ENCODE results near the gene FEN1. TPM values are rescaled to one million over a fixed set of nuclear protein-coding genes. Genes with fewer than 3 reads are reported as not detected.

The FEN1 gene
- total and polyA plus RNA-seq, 2 of the 13 experiments (the other 11 are each of a cell fraction or from before 2014, with no cell fraction given): 12.4 to 102 TPM

GRCh38 chr11:61828629-61829407, 36.1 kb downstream of the FEN1 start (continued):
- no peak for TF ChIP-seq ZBTB34 (CRISPR knock-in tag; IDR thresholded peaks at IDR 0.05)
- TF ChIP-seq, protein P1, sequence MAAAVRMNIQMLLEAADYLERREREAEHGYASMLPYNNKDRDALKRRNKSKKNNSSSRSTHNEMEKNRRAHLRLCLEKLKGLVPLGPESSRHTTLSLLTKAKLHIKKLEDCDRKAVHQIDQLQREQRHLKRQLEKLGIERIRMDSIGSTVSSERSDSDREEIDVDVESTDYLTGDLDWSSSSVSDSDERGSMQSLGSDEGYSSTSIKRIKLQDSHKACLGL (CRISPR knock-in tag; IDR thresholded peaks at IDR 0.05): no peak
- no peak for TF ChIP-seq ZNF589 (CRISPR knock-in tag; conservative IDR thresholded peaks at IDR 0.05)
- no peak for TF ChIP-seq KLF15 (CRISPR knock-in tag; IDR thresholded peaks at IDR 0.05; ENCODE audit: borderline replicate concordance)
- no peak; the same call in 1 of the 2 replicates for TF ChIP-seq CBFB (CRISPR knock-in tag; IDR thresholded peaks at IDR 0.05)
- no peak for TF ChIP-seq HMG20B (CRISPR knock-in tag; conservative IDR thresholded peaks at IDR 0.05)
- no peak for TF ChIP-seq ZNF253 (CRISPR knock-in tag; IDR thresholded peaks at IDR 0.05; ENCODE audit: borderline replicate concordance)
- TF ChIP-seq ZNF570 (CRISPR knock-in tag; IDR thresholded peaks at IDR 0.05; ENCODE audit: borderline replicate concordance): no peak
- TF ChIP-seq CREM (IDR thresholded peaks at IDR 0.05): no peak
- TF ChIP-seq CREM (CRISPR knock-in tag; IDR thresholded peaks at IDR 0.05): no peak
- no peak for TF ChIP-seq ZNF609 (CRISPR knock-in tag; IDR thresholded peaks at IDR 0.05; ENCODE audit: borderline replicate concordance)
- 0 out of 2 replicates have a peak, but pooled peaks have one; percentile 16 for TF ChIP-seq ZNF350 (CRISPR knock-in tag; IDR thresholded peaks at IDR 0.05; ENCODE audit: borderline replicate concordance, low read depth)
- no peak for TF ChIP-seq PLRG1 (conservative IDR thresholded peaks at IDR 0.05)
- peak; percentile 78 for TF ChIP-seq UBTF (CRISPR knock-in tag; IDR thresholded peaks at IDR 0.05)
- no peak for TF ChIP-seq ZNF121 (CRISPR knock-in tag; IDR thresholded peaks at IDR 0.05)
- peak; percentile 24; the same call in 1 of the 2 replicates for TF ChIP-seq ZNF263 (CRISPR knock-in tag; IDR thresholded peaks at IDR 0.05)
- no peak for TF ChIP-seq SMARCE1 (IDR thresholded peaks at IDR 0.05; ENCODE audit: borderline replicate concordance)
- 0 out of 2 replicates have a peak, but pooled peaks have one; percentile 43 for TF ChIP-seq ZNF713 (CRISPR knock-in tag; IDR thresholded peaks at IDR 0.05)
- no peak for TF ChIP-seq ZNF264 (CRISPR knock-in tag; IDR thresholded peaks at IDR 0.05)
